ENCODE data around the gene PLA2G7. TPM values are rescaled to one million over a fixed set of nuclear protein-coding genes. Genes with fewer than 3 reads are reported as not detected.

The PLA2G7 gene
- total and polyA plus RNA-seq, 2 of the 8 experiments (the other 6 are each of a cell fraction or from before 2014, with no cell fraction given) = 1.5 to 2.2 TPM

DNA sequence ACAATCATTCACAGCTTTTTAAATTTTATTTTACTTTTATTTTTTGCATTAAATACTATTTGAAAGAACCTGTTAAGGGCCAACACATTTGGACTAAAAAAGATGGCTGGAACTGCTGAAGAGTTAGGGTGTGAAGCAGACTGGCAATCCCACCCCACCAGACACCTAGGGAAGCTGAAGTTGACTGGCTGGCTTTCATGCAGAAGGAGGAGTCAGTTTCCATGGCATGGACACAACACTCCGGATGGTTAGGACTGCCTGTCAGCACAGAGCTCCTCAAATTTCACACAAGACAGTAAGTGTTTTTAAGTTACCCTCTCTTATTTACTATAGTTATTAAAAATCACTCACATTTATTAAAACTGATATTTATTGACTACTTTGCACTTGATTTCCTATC, 11.5 kb upstream of the PLA2G7 start, which contains the start of gene ANKRD66 (continued):
- TF ChIP-seq, protein P1, sequence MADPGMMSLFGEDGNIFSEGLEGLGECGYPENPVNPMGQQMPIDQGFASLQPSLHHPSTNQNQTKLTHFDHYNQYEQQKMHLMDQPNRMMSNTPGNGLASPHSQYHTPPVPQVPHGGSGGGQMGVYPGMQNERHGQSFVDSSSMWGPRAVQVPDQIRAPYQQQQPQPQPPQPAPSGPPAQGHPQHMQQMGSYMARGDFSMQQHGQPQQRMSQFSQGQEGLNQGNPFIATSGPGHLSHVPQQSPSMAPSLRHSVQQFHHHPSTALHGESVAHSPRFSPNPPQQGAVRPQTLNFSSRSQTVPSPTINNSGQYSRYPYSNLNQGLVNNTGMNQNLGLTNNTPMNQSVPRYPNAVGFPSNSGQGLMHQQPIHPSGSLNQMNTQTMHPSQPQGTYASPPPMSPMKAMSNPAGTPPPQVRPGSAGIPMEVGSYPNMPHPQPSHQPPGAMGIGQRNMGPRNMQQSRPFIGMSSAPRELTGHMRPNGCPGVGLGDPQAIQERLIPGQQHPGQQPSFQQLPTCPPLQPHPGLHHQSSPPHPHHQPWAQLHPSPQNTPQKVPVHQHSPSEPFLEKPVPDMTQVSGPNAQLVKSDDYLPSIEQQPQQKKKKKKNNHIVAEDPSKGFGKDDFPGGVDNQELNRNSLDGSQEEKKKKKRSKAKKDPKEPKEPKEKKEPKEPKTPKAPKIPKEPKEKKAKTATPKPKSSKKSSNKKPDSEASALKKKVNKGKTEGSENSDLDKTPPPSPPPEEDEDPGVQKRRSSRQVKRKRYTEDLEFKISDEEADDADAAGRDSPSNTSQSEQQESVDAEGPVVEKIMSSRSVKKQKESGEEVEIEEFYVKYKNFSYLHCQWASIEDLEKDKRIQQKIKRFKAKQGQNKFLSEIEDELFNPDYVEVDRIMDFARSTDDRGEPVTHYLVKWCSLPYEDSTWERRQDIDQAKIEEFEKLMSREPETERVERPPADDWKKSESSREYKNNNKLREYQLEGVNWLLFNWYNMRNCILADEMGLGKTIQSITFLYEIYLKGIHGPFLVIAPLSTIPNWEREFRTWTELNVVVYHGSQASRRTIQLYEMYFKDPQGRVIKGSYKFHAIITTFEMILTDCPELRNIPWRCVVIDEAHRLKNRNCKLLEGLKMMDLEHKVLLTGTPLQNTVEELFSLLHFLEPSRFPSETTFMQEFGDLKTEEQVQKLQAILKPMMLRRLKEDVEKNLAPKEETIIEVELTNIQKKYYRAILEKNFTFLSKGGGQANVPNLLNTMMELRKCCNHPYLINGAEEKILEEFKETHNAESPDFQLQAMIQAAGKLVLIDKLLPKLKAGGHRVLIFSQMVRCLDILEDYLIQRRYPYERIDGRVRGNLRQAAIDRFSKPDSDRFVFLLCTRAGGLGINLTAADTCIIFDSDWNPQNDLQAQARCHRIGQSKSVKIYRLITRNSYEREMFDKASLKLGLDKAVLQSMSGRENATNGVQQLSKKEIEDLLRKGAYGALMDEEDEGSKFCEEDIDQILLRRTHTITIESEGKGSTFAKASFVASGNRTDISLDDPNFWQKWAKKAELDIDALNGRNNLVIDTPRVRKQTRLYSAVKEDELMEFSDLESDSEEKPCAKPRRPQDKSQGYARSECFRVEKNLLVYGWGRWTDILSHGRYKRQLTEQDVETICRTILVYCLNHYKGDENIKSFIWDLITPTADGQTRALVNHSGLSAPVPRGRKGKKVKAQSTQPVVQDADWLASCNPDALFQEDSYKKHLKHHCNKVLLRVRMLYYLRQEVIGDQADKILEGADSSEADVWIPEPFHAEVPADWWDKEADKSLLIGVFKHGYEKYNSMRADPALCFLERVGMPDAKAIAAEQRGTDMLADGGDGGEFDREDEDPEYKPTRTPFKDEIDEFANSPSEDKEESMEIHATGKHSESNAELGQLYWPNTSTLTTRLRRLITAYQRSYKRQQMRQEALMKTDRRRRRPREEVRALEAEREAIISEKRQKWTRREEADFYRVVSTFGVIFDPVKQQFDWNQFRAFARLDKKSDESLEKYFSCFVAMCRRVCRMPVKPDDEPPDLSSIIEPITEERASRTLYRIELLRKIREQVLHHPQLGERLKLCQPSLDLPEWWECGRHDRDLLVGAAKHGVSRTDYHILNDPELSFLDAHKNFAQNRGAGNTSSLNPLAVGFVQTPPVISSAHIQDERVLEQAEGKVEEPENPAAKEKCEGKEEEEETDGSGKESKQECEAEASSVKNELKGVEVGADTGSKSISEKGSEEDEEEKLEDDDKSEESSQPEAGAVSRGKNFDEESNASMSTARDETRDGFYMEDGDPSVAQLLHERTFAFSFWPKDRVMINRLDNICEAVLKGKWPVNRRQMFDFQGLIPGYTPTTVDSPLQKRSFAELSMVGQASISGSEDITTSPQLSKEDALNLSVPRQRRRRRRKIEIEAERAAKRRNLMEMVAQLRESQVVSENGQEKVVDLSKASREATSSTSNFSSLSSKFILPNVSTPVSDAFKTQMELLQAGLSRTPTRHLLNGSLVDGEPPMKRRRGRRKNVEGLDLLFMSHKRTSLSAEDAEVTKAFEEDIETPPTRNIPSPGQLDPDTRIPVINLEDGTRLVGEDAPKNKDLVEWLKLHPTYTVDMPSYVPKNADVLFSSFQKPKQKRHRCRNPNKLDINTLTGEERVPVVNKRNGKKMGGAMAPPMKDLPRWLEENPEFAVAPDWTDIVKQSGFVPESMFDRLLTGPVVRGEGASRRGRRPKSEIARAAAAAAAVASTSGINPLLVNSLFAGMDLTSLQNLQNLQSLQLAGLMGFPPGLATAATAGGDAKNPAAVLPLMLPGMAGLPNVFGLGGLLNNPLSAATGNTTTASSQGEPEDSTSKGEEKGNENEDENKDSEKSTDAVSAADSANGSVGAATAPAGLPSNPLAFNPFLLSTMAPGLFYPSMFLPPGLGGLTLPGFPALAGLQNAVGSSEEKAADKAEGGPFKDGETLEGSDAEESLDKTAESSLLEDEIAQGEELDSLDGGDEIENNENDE (IDR thresholded peaks at IDR 0.05; ENCODE audit: insufficient replicate concordance, low read length) = no peak
- no peak for TF ChIP-seq YY1 (IDR thresholded peaks at IDR 0.05; ENCODE audit: low read depth, low read length)
- TF ChIP-seq SP1 (IDR thresholded peaks at IDR 0.05; ENCODE audit: low read depth, low read length) = no peak
- TF ChIP-seq CREB1 (IDR thresholded peaks at IDR 0.05) = no peak
- TF ChIP-seq SIRT6 (IDR thresholded peaks at IDR 0.05; ENCODE audit: low read length) = no peak
- no peak for TF ChIP-seq NRF1 (IDR thresholded peaks at IDR 0.05; ENCODE audit: low read depth, low read length)
- TF ChIP-seq SRF (IDR thresholded peaks at IDR 0.05; ENCODE audit: low read depth, low read length) = no peak
- TF ChIP-seq, protein P2, sequence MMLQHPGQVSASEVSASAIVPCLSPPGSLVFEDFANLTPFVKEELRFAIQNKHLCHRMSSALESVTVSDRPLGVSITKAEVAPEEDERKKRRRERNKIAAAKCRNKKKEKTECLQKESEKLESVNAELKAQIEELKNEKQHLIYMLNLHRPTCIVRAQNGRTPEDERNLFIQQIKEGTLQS (IDR thresholded peaks at IDR 0.05; ENCODE audit: insufficient read depth, low read depth, low read length) = no peak
- no peak for TF ChIP-seq CTBP2 (IDR thresholded peaks at IDR 0.05; ENCODE audit: borderline replicate concordance, insufficient read depth, insufficient read length, low read length)
- TF ChIP-seq, protein P3, sequence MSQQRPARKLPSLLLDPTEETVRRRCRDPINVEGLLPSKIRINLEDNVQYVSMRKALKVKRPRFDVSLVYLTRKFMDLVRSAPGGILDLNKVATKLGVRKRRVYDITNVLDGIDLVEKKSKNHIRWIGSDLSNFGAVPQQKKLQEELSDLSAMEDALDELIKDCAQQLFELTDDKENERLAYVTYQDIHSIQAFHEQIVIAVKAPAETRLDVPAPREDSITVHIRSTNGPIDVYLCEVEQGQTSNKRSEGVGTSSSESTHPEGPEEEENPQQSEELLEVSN (IDR thresholded peaks at IDR 0.05) = no peak
- no peak for TF ChIP-seq TCF12 (IDR thresholded peaks at IDR 0.05; ENCODE audit: low read depth, low read length)
- no peak for TF ChIP-seq POLR2AphosphoS5 (IDR thresholded peaks at IDR 0.05; ENCODE audit: low read depth, low read length)

Measured in H1 (cell line).